Measurements from ENCODE around the gene PALLD.

The PALLD gene

DNA sequence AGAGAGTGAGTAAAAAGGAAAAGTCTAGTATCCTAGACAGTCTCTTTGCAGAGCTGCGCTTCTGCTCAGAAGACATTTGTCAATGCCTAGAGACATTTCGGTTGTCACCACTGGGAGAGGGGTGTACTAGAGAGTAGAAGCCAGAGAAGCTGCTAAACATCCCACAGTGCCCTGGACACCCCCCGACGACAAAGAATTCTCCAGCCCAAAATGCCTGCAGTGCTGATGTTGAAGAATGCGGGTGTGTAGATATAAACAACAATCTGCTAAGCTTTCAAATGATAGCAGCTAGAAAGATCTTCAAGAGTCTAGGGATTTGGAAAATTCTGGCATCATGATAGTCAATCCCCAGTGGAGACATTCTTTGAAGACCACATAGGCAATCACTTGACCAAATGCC is 90.1 kb downstream of the PALLD start:
- H3K27ac ChIP-seq (ENCODE audit: low read depth, low read length, poor library complexity, severe bottlenecking): no peak overlapping the region

DNA sequence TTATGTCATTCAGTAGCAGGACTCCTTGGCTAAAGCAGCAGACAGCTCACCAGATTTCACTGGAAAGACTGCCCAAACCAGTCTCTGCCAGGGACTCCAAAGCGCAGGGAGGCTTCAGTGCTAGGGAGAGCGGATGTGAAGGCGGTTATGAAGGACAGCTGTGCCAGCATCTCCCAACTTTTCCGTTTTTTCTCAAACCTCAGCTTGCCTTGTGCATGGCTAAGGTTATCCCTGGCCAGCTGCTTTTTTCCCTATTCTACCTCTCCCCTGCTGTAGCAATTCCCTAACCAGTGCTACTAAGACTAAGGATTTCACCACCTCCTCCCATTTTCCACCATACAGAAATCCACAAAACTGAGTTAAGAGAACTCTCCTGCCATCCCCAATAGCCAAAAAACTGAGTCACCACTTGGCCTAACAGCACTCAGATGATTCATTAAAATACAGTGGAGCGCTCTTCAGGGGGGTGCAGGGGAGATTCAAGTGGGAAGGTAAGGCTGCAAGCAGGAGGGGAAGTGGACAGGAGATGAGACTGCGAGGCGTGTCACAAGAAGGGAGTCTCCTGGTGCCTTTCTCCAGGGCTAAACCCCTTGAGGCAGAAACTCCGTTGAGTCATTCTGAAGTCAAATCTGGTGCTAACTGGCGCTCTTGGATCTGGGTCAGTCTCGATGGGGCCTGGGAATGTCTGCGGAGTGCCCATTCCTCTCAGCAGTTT is 90.7 kb downstream of the PALLD start:
- no peak overlapping the region for H2AFZ ChIP-seq (ENCODE audit: low read length)
- H3K27me3 ChIP-seq (ENCODE audit: insufficient read depth, low read length): no peaks in the 10 kb centered on the region
- TF ChIP-seq EZH2 (IDR thresholded peaks at IDR 0.05; ENCODE audit: borderline replicate concordance, low read length): no peak
- TF ChIP-seq, protein P1, sequence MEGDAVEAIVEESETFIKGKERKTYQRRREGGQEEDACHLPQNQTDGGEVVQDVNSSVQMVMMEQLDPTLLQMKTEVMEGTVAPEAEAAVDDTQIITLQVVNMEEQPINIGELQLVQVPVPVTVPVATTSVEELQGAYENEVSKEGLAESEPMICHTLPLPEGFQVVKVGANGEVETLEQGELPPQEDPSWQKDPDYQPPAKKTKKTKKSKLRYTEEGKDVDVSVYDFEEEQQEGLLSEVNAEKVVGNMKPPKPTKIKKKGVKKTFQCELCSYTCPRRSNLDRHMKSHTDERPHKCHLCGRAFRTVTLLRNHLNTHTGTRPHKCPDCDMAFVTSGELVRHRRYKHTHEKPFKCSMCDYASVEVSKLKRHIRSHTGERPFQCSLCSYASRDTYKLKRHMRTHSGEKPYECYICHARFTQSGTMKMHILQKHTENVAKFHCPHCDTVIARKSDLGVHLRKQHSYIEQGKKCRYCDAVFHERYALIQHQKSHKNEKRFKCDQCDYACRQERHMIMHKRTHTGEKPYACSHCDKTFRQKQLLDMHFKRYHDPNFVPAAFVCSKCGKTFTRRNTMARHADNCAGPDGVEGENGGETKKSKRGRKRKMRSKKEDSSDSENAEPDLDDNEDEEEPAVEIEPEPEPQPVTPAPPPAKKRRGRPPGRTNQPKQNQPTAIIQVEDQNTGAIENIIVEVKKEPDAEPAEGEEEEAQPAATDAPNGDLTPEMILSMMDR (IDR thresholded peaks at IDR 0.05; ENCODE audit: low read length): no peak
- H3K9me3 ChIP-seq (ENCODE audit: low read length): no peaks in the 10 kb centered on the region
- no peaks in the 10 kb centered on the region for H3K4me1 ChIP-seq (ENCODE audit: insufficient read depth, low read length, severe bottlenecking)
- H3F3A ChIP-seq (ENCODE audit: insufficient read depth, low read length): no peaks in the 10 kb centered on the region
- H3K9ac ChIP-seq (ENCODE audit: low read length): no peak overlapping the region
- H3K36me3 ChIP-seq (ENCODE audit: insufficient read depth, low read length): no peaks in the 10 kb centered on the region
- H3K79me2 ChIP-seq (ENCODE audit: insufficient read depth, low read length): no peaks in the 10 kb centered on the region
- no peaks in the 10 kb centered on the region for H4K20me1 ChIP-seq (ENCODE audit: insufficient read depth, low read length)
- H3K4me3 ChIP-seq (ENCODE audit: low read depth, low read length, poor library complexity, severe bottlenecking): no peak overlapping the region
- H3K9me2 ChIP-seq (ENCODE audit: low read depth, low read length): no peaks in the 10 kb centered on the region
- no peak overlapping the region for H3K4me2 ChIP-seq (ENCODE audit: low read length)
- H3K27ac ChIP-seq (ENCODE audit: low read depth, low read length, poor library complexity, severe bottlenecking): no peak overlapping the region

More for the DNA sequence above, 90.1 kb downstream of the PALLD start:
- Histone ChIP-seq H4K20me1 (ENCODE audit: insufficient read depth, low read length) (no peaks in the 10 kb centered on the region), H3K36me3 (ENCODE audit: insufficient read depth, low read length) (no peaks in the 10 kb centered on the region), H3K4me3 (ENCODE audit: low read depth, low read length, poor library complexity, severe bottlenecking) (no peak overlapping the region), H2AFZ (ENCODE audit: low read length) (no peak overlapping the region), H3K9ac (ENCODE audit: low read length) (no peak overlapping the region), H3K9me2 (ENCODE audit: low read depth, low read length) (no peaks in the 10 kb centered on the region), H3K79me2 (ENCODE audit: insufficient read depth, low read length) (no peaks in the 10 kb centered on the region), H3K4me2 (ENCODE audit: low read length) (no peak overlapping the region), H3K4me1 (ENCODE audit: insufficient read depth, low read length, severe bottlenecking) (no peaks in the 10 kb centered on the region), H3K9me3 (ENCODE audit: low read length) (no peaks in the 10 kb centered on the region), H3K27me3 (ENCODE audit: insufficient read depth, low read length) (no peaks in the 10 kb centered on the region), H3F3A (ENCODE audit: insufficient read depth, low read length) (no peaks in the 10 kb centered on the region)
- TF ChIP-seq, protein P1 (IDR thresholded peaks at IDR 0.05; ENCODE audit: low read length): no peak
- TF ChIP-seq EZH2 (IDR thresholded peaks at IDR 0.05; ENCODE audit: borderline replicate concordance, low read length): no peak

DNA sequence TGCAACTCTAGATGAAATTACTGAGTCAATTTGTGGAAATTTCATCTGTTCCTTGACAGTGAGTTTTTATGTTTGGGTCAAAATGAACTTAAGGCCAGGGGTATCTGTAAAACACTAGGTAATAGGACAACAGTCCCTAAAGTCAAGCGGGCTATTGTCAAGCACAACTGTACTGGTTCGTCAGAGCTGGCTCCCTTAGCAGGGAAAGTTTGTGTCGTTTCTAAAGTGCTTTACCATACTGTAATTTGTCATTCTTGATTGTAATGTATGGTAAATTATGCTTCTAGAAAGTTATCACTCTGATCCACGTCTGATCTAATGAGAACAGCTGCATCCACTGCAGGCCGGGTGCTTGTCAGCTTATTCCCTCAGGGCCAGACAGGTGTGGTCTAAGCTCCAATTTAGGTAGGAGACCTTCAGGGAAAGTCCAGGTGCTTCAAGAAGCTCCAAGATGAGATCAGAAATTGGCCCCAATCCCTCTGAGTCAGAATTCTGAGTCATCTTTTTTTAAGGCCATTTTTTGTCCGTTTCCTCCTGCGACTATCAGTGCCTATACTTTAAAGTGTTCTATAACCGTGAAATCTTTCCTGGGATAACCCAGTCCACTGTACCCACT is 92.2 kb downstream of the PALLD start:
- Histone ChIP-seq H3K9me2 (ENCODE audit: low read depth, low read length) (no peaks in the 10 kb centered on the region), H3K9ac (ENCODE audit: low read length) (no peak overlapping the region), H4K20me1 (ENCODE audit: insufficient read depth, low read length) (no peaks in the 10 kb centered on the region), H3K27me3 (ENCODE audit: insufficient read depth, low read length) (no peaks in the 10 kb centered on the region), H3K9me3 (ENCODE audit: low read length) (no peaks in the 10 kb centered on the region), H3K4me1 (ENCODE audit: insufficient read depth, low read length, severe bottlenecking) (no peaks in the 10 kb centered on the region), H3F3A (ENCODE audit: insufficient read depth, low read length) (no peaks in the 10 kb centered on the region), H2AFZ (ENCODE audit: low read length) (no peak overlapping the region), H3K27ac (ENCODE audit: low read depth, low read length, poor library complexity, severe bottlenecking) (no peak overlapping the region), H3K36me3 (ENCODE audit: insufficient read depth, low read length) (no peaks in the 10 kb centered on the region), H3K4me3 (ENCODE audit: low read depth, low read length, poor library complexity, severe bottlenecking) (no peak overlapping the region), H3K4me2 (ENCODE audit: low read length) (no peak overlapping the region), H3K79me2 (ENCODE audit: insufficient read depth, low read length) (no peaks in the 10 kb centered on the region)
- no peak for TF ChIP-seq EZH2 (IDR thresholded peaks at IDR 0.05; ENCODE audit: borderline replicate concordance, low read length)
- TF ChIP-seq, protein P1 (IDR thresholded peaks at IDR 0.05; ENCODE audit: low read length): no peak
